Endothelial cell of hepatic sinusoid (primary cell): ENCODE measurements around the gene MAPK12.

Experiments used
- in situ Hi-C: cut with HindIII; loops from 2 replicates; pipeline ENCODE4 v1.10.0; 2017; ENCODE audit warnings: low sequenced_read_pairs

Gene MAPK12

GRCh38 chr22:50269573-50269969, 8.1 kb upstream of the MAPK12 start:
- in situ Hi-C loops = no loop called here

GRCh38 chr22:50268655-50269113, 7.2 kb upstream of the MAPK12 start:
- in situ Hi-C loops = no loop called here

GRCh38 chr22:50267591-50268390, 6.3 kb upstream of the MAPK12 start:
- in situ Hi-C loops = no loop called here

GRCh38 chr22:50266994-50267393, 5.5 kb upstream of the MAPK12 start:
- in situ Hi-C loops = no loop called here

GRCh38 chr22:50264946-50265669, 3.6 kb upstream of the MAPK12 start:
- in situ Hi-C loops = no loop called here

- in situ Hi-C loops = no loop called here
These were observed 2.7 kb upstream of the MAPK12 start for GRCh38 chr22:50264104-50264745.

GRCh38 chr22:50262973-50263617, 1.6 kb upstream of the MAPK12 start:
- in situ Hi-C loops = no loop called here

- in situ Hi-C loops = no loop called here
These were observed 1.0 kb upstream of the MAPK12 start for GRCh38 chr22:50262460-50262911.

GRCh38 chr22:50260801-50261614, 475 bp downstream of the MAPK12 start:
- in situ Hi-C loops = no loop called here

- in situ Hi-C loops = no loop called here
These were observed 1.1 kb downstream of the MAPK12 start for GRCh38 chr22:50260434-50260800.

- in situ Hi-C loops = no loop called here
These were observed 2.2 kb downstream of the MAPK12 start for GRCh38 chr22:50259302-50259701.

GRCh38 chr22:50258361-50259292, 2.9 kb downstream of the MAPK12 start:
- in situ Hi-C loops = no loop called here

- in situ Hi-C loops = no loop called here
These were observed 3.8 kb downstream of the MAPK12 start for GRCh38 chr22:50257451-50258360.

GRCh38 chr22:50257041-50257440, 4.4 kb downstream of the MAPK12 start:
- in situ Hi-C loops = no loop called here

- in situ Hi-C loops = no loop called here
These were observed 5.1 kb downstream of the MAPK12 start for GRCh38 chr22:50256258-50256862.

GRCh38 chr22:50255607-50256006, 5.9 kb downstream of the MAPK12 start:
- in situ Hi-C loops = no loop called here

- in situ Hi-C loops = no loop called here
These were observed 6.4 kb downstream of the MAPK12 start for GRCh38 chr22:50255099-50255498.

GRCh38 chr22:50253941-50254340, 7.5 kb downstream of the MAPK12 start:
- in situ Hi-C loops = no loop called here
